ENCODE results near the gene ZFYVE19. TPM values are rescaled to one million over a fixed set of nuclear protein-coding genes. Genes with fewer than 3 reads are reported as not detected.

The ZFYVE19 gene
- total and polyA plus RNA-seq, 2 of the 13 experiments (the other 11 are each of a cell fraction or from before 2014, with no cell fraction given) = 23.3 to 44.0 TPM

- POLR2A ChIA-PET = interaction anchor here (0.6 to 3.1 kb wide), 9 partner anchors 8 to 431 kb away, joined by 3 to 40 read pairs (median 4); partner anchors contain the start of genes DNAJC17 and VPS18
- DNase-seq (ENCODE audit: low spot score) = peak; percentile 69
- in situ Hi-C loops (cut with HindIII; ENCODE audit: extremely low pct_ligation_motif_present, low pct_unique_long_range_greater_than_20kb) = loop anchor here (5.0 kb wide), 1 partner anchor 33 kb away; the partner anchor contains the start of gene VPS18
- Histone ChIP-seq H3K27me3 (ENCODE audit: control insufficient read depth in 1 of 2, insufficient read depth in 2 of 2, low read length in 2 of 2) (no peaks in the 10 kb centered on the region), H4K20me1 (ENCODE audit: insufficient read depth, low read length) (no peaks in the 10 kb centered on the region), H3K4me3 (replicated peaks in 1 of 3; ENCODE audit: insufficient read depth in 1 of 3, low read depth in 2 of 3, low read length in 3 of 3) (peak overlapping the region; percentile 36 to 65 (median 57); a peak in 5 of 6 replicates), H3K79me2 (ENCODE audit: insufficient read depth, low read length) (no peaks in the 10 kb centered on the region), H3K36me3 (replicated peaks in 1 of 2; ENCODE audit: control insufficient read depth in 1 of 2, insufficient read depth in 2 of 2, low read length in 2 of 2) (no peaks in the 10 kb centered on the region), H3K4me2 (ENCODE audit: low read depth, low read length) (peak overlapping the region; percentile 88), H3K4me1 (ENCODE audit: insufficient read depth, low read length) (peaks cover 77% of the 10 kb centered on the region), H3K9ac (ENCODE audit: insufficient read depth, low read depth, low read length) (peak overlapping the region; percentile 42; the same call in 1 of the 2 replicates), H3K9me3 (ENCODE audit: low read length) (no peaks in the 10 kb centered on the region), H2AFZ (ENCODE audit: low read length) (peak overlapping the region; percentile 89), H3K27ac (ENCODE audit: extremely low read length, insufficient read depth, low read length) (peak overlapping the region; percentile 49)
- intact Hi-C loops (cut with micrococcal nuclease; ENCODE audit: unreplicated experiment) = loop anchor here (1.0 kb wide), 1 partner anchor 33 kb away; no protein-coding TSS in a partner anchor
- no TSS peak for BruUV-seq (replicated peaks)
- FAIRE-seq = peak; percentile 80
- CTCF ChIA-PET (ENCODE audit: low intra/inter-chr PET ratio, low total read pairs) = interaction anchor here (0.8 to 3.8 kb wide), 3 partner anchors 14 to 34 kb away, joined by 3 to 80 read pairs (median 3); partner anchors contain the start of genes RHOV and VPS18
- peak; percentile 85 for ATAC-seq
- WGBS (ENCODE audit: low lambda C conversion rate) = 5% methylated on average over 18 of the region's 18 CpGs
- TF ChIP-seq DNMT1 (CRISPR knock-in tag; IDR thresholded peaks at IDR 0.05) (0 out of 2 replicates have a peak, but pooled peaks have one; percentile 6), ZNF782 (CRISPR knock-in tag; IDR thresholded peaks at IDR 0.05; ENCODE audit: borderline replicate concordance) (0 out of 2 replicates have a peak, but pooled peaks have one; percentile 0), ZSCAN21 (CRISPR knock-in tag; IDR thresholded peaks at IDR 0.05; ENCODE audit: borderline replicate concordance) (0 out of 2 replicates have a peak, but pooled peaks have one; percentile 44), ZNF12 (CRISPR knock-in tag; IDR thresholded peaks at IDR 0.05) (0 out of 2 replicates have a peak, but pooled peaks have one; percentile 49), KDM5B (CRISPR knock-in tag; IDR thresholded peaks at IDR 0.05; ENCODE audit: borderline replicate concordance) (0 out of 2 replicates have a peak, but pooled peaks have one; percentile 18), ZNF580 (CRISPR knock-in tag; IDR thresholded peaks at IDR 0.05; ENCODE audit: borderline replicate concordance, low read depth) (0 out of 2 replicates have a peak, but pooled peaks have one; percentile 35), HBP1 (CRISPR knock-in tag; IDR thresholded peaks at IDR 0.05; ENCODE audit: low read depth) (peak; percentile 67; the same call in 1 of the 2 replicates), MTERF4 (CRISPR knock-in tag; IDR thresholded peaks at IDR 0.05) (peak; percentile 71; the same call in 1 of the 2 replicates), ZFP91 (CRISPR knock-in tag; IDR thresholded peaks at IDR 0.05; ENCODE audit: borderline replicate concordance) (peak; percentile 31; the same call in 1 of the 2 replicates), ZNF891 (CRISPR knock-in tag; IDR thresholded peaks at IDR 0.05) (0 out of 2 replicates have a peak, but pooled peaks have one; percentile 13), TBL1XR1 (IDR thresholded peaks at IDR 0.05; ENCODE audit: borderline replicate concordance, low read length, partially characterized antibody) (no peak), POGZ (CRISPR knock-in tag; IDR thresholded peaks at IDR 0.05) (no peak)
- TF ChIP-seq, protein P1, sequence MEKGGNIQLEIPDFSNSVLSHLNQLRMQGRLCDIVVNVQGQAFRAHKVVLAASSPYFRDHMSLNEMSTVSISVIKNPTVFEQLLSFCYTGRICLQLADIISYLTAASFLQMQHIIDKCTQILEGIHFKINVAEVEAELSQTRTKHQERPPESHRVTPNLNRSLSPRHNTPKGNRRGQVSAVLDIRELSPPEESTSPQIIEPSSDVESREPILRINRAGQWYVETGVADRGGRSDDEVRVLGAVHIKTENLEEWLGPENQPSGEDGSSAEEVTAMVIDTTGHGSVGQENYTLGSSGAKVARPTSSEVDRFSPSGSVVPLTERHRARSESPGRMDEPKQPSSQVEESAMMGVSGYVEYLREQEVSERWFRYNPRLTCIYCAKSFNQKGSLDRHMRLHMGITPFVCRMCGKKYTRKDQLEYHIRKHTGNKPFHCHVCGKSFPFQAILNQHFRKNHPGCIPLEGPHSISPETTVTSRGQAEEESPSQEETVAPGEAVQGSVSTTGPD (CRISPR knock-in tag; IDR thresholded peaks at IDR 0.05) = no peak
- TF ChIP-seq, protein P2, sequence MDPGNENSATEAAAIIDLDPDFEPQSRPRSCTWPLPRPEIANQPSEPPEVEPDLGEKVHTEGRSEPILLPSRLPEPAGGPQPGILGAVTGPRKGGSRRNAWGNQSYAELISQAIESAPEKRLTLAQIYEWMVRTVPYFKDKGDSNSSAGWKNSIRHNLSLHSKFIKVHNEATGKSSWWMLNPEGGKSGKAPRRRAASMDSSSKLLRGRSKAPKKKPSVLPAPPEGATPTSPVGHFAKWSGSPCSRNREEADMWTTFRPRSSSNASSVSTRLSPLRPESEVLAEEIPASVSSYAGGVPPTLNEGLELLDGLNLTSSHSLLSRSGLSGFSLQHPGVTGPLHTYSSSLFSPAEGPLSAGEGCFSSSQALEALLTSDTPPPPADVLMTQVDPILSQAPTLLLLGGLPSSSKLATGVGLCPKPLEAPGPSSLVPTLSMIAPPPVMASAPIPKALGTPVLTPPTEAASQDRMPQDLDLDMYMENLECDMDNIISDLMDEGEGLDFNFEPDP (CRISPR knock-in tag; conservative IDR thresholded peaks at IDR 0.05) = no peak
Observed at GRCh38 chr15:40859206-40859851, 52.4 kb downstream of the ZFYVE19 start.

Data from HepG2 (cell line).